H7 (cell line): ENCODE data around the gene STARD9. TPM values are rescaled to one million over a fixed set of nuclear protein-coding genes. Genes with fewer than 3 reads are reported as not detected.
"Not testable (repeated sequence)": the region's sequence is repeated elsewhere in the genome, so short reads cannot be mapped to it uniquely, and the experiment has no call there.

Source experiments
- DNase-seq: peaks from one replicate; pipeline ENCODE4 v3.0.0; 2012
- H3K27me3 ChIP-seq: 2 replicates; pipeline ENCODE4 v1.6.0; 2011; ENCODE audit warnings: mild to moderate bottlenecking, low read length; ENCODE audit not compliant: control insufficient read depth, insufficient read depth
- H3K36me3 ChIP-seq: replicated peaks from 2 replicates; pipeline ENCODE4 v1.5.1; 2011; ENCODE audit warnings: low read length; ENCODE audit not compliant: control insufficient read depth, insufficient read depth
- H3K4me3 ChIP-seq: 2 replicates; pipeline ENCODE4 v1.5.1; 2011; ENCODE audit warnings: low read depth, mild to moderate bottlenecking, control low read depth, low read length, moderate library complexity; ENCODE audit not compliant: insufficient read depth
- total RNA-seq: library from RNA; depleted of rRNA; stranded (reverse); fragments of >200 nt; shearing (Covaris generic); gene quantifications from 2 replicates; pipeline ENCODE4 v1.2.3, GENCODE V29; 2014

The STARD9 gene
- total RNA-seq, 1 experiment from 2014 or later, result 1.4 TPM

GRCh38 chr15:42628761-42629160, 53.4 kb downstream of the STARD9 start:
- Histone ChIP-seq H3K36me3 (no peaks in the 10 kb centered on the region), H3K27me3 (no peaks in the 10 kb centered on the region), H3K4me3 (no peak overlapping the region)
- no peak for DNase-seq

- Histone ChIP-seq H3K4me3 (no peak overlapping the region), H3K27me3 (no peaks in the 10 kb centered on the region), H3K36me3 (no peaks in the 10 kb centered on the region)
- no peak for DNase-seq
These were observed 56.8 kb downstream of the STARD9 start for GRCh38 chr15:42632105-42632675.

- H3K27me3 ChIP-seq, result no peaks in the 10 kb centered on the region
- no peak for DNase-seq
- no peaks in the 10 kb centered on the region for H3K36me3 ChIP-seq
- H3K4me3 ChIP-seq, result no peak overlapping the region
These were observed 64.7 kb downstream of the STARD9 start for GRCh38 chr15:42640109-42640508.

- no peaks in the 10 kb centered on the region for H3K36me3 ChIP-seq
- peak; percentile 53 for DNase-seq
- no peaks in the 10 kb centered on the region for H3K27me3 ChIP-seq
- H3K4me3 ChIP-seq, result no peak overlapping the region
These were observed 75.0 kb downstream of the STARD9 start for GRCh38 chr15:42650208-42651066.

GRCh38 chr15:42665827-42666226, 90.4 kb downstream of the STARD9 start:
- Histone ChIP-seq H3K4me3 (no peak overlapping the region), H3K36me3 (peaks cover 1% of the 10 kb centered on the region; the same call in 1 of the 2 replicates), H3K27me3 (no peaks in the 10 kb centered on the region)
- DNase-seq, result no peak

- Histone ChIP-seq H3K4me3 (no peak overlapping the region), H3K27me3 (no peaks in the 10 kb centered on the region), H3K36me3 (peaks cover 1% of the 10 kb centered on the region; the same call in 1 of the 2 replicates)
- DNase-seq, result no peak
These were observed 92.4 kb downstream of the STARD9 start for GRCh38 chr15:42667855-42668254.

GRCh38 chr15:42670451-42670850, 95.0 kb downstream of the STARD9 start:
- Histone ChIP-seq H3K27me3 (no peaks in the 10 kb centered on the region), H3K4me3 (no peak overlapping the region), H3K36me3 (no peaks in the 10 kb centered on the region)
- no peak for DNase-seq

GRCh38 chr15:42672444-42672843, 97.0 kb downstream of the STARD9 start:
- Histone ChIP-seq H3K27me3 (no peaks in the 10 kb centered on the region), H3K36me3 (peaks cover 1% of the 10 kb centered on the region; the same call in 1 of the 2 replicates), H3K4me3 (no peak overlapping the region)
- DNase-seq, result no peak

- Histone ChIP-seq H3K27me3 (no peaks in the 10 kb centered on the region), H3K36me3 (peaks cover 1% of the 10 kb centered on the region; the same call in 1 of the 2 replicates), H3K4me3 (no peak overlapping the region)
- no peak for DNase-seq
These were observed 99.1 kb downstream of the STARD9 start for GRCh38 chr15:42674472-42674871.

GRCh38 chr15:42675021-42675420, 99.6 kb downstream of the STARD9 start:
- DNase-seq, result no peak
- Histone ChIP-seq H3K27me3 (no peaks in the 10 kb centered on the region), H3K36me3 (peaks cover 1% of the 10 kb centered on the region; the same call in 1 of the 2 replicates), H3K4me3 (no peak overlapping the region)

- Histone ChIP-seq H3K27me3 (no peaks in the 10 kb centered on the region), H3K4me3 (no peak overlapping the region), H3K36me3 (peaks cover 3% of the 10 kb centered on the region)
- no peak for DNase-seq
These were observed 104.1 kb downstream of the STARD9 start for GRCh38 chr15:42679285-42680141.

- not testable (repeated sequence) for H3K36me3 ChIP-seq, DNase-seq, H3K27me3 ChIP-seq, H3K4me3 ChIP-seq
These were observed 104.7 kb downstream of the STARD9 start for GRCh38 chr15:42680142-42680482.

GRCh38 chr15:42681119-42681518, 105.7 kb downstream of the STARD9 start:
- Histone ChIP-seq H3K4me3 (no peak overlapping the region), H3K27me3 (no peaks in the 10 kb centered on the region), H3K36me3 (peaks cover 3% of the 10 kb centered on the region)
- DNase-seq, result no peak

- H3K36me3 ChIP-seq, result peaks cover 2% of the 10 kb centered on the region
- no peaks in the 10 kb centered on the region for H3K27me3 ChIP-seq
- no peak overlapping the region for H3K4me3 ChIP-seq
- no peak for DNase-seq
These were observed 110.9 kb downstream of the STARD9 start for GRCh38 chr15:42686281-42686680.
